H1 (cell line): ENCODE results near the gene CRTC2. TPM values are rescaled to one million over a fixed set of nuclear protein-coding genes. Genes with fewer than 3 reads are reported as not detected.
A peak's percentile ranks its signal among the peaks of the same experiment; 100 is the strongest.

ENCODE experiments used
- JUND ChIP-seq: IDR thresholded peaks from 2 replicates; pipeline ENCODE4 v1.6.1; 2011; ENCODE audit warnings: mild to moderate bottlenecking, improper control_type of control experiment, low read length
- RAD21 ChIP-seq, 2 experiments: IDR thresholded peaks in 1 of 2; conservative IDR thresholded peaks in 1 of 2; 2 replicates each; pipeline ENCODE4 v1.6.1; 2011; ENCODE audit warnings: low read depth in 2 of 2, low read length in 2 of 2, improper control_type of control experiment in 1 of 2, inconsistent platforms in 1 of 2, mild to moderate bottlenecking in 1 of 2, moderate library complexity in 1 of 2
- SAP30 ChIP-seq: fragments of 300-600 bp; sonication (generic); IDR thresholded peaks from 2 replicates; pipeline ENCODE4 v1.7.1; 2012; ENCODE audit warnings: low read length, moderate library complexity, mild to moderate bottlenecking, inconsistent platforms; ENCODE audit not compliant: insufficient read depth, insufficient replicate concordance
- SIN3A ChIP-seq, 2 experiments: IDR thresholded peaks in 1 of 2; conservative IDR thresholded peaks in 1 of 2; 2 replicates each; pipeline ENCODE4 v1.6.1; 2011 to 2012; ENCODE audit warnings: low read length in 2 of 2, improper control_type of control experiment in 1 of 2, low read depth in 1 of 2, mild to moderate bottlenecking in 1 of 2
- SP1 ChIP-seq: IDR thresholded peaks from 2 replicates; pipeline ENCODE4 v1.6.1; 2011; ENCODE audit warnings: low read depth, low read length
- SP4 ChIP-seq: IDR thresholded peaks from 2 replicates; pipeline ENCODE4 v1.6.1; 2012; ENCODE audit warnings: low read length, inconsistent platforms
- TEAD4 ChIP-seq: IDR thresholded peaks from 2 replicates; pipeline ENCODE4 v1.6.1; 2012; ENCODE audit warnings: low read depth, low read length, inconsistent platforms, mixed read lengths
- polyA plus RNA-seq, 7 experiments: library from polyadenylated mRNA; depleted of rRNA in 3 of 7; stranded (reverse) in 5 of 7; unstranded in 2 of 7; fragments of >200 nt in 5 of 7; fragments of 200-250 nt in 2 of 7; gene quantifications; 1 replicate in 5 of 7; 2 replicates in 1 of 7; 4 replicates in 1 of 7; pipeline versions ENCODE4 v1.2.1 to v1.2.3, GENCODE V29; 2011 to 2013; ENCODE audit warnings: missing spikeins in 2 of 7, mixed read lengths in 2 of 7
- total RNA-seq: library from RNA; stranded (reverse); fragmentation: NEBNext Ultra II Directional; extraction: Animal tissue kit (Norgen Biotek cat#: 25700); gene quantifications from 2 replicates; pipeline ENCODE4 v1.2.1, GENCODE V29; 2021
- TF ChIP-seq, protein P1 (sequence below): fragments of 300-600 bp; sonication (generic); IDR thresholded peaks from 2 replicates; pipeline ENCODE4 v1.7.1; 2012; ENCODE audit warnings: low read length, moderate library complexity, mild to moderate bottlenecking, inconsistent platforms; ENCODE audit not compliant: insufficient replicate concordance

Gene CRTC2
- total and polyA plus RNA-seq, 2 of the 8 experiments (the other 6 are each of a cell fraction or from before 2014, with no cell fraction given) = 28.6 to 34.3 TPM

DNA sequence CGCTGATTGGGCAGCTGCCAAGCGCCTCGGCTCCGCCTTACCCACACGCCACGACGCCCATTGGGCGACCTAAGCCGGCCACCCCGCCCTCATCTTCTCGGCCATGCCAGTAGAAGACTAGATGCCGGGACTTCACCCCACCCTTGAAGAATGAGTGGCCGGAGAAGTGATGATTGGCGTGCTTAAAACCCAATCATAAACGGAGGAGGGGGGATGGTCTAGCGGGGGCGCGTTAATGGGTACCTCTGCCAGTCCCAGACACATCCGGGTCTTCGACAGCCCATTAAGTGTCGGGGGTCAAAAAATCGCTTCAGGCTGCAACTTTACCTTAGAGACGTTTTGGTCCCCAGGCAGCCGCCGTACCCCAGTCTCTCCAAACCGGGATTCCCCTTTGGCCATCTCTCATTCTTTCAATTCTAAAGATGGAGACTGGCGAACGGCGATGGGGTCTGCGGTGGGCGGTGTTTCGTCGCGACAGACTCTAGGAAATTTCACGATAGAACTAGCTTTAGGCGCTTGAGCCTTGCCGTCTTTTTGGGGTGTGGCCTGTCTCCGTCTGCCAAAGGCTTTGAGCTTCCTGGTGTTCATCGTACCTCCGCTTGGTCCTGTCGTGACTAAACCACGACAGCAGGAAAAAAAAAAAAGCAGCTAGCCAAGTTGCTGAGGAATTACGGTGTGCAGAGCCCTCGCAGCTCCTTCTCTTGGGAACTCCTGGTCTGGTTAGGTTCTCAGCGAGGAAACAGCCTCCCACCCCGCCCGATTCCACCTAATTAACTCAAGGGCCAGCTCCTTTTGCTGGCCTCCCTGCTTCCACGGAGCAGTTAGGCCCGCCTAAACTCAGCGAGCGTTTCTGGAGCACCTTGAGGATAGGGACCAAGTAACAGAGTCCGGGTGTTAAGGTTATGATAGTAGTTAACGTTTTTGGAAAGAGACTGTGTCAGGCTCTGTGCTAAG is 35.2 kb downstream of the CRTC2 start, which contains the start of gene GATAD2B (continued):
- TF ChIP-seq SAP30 = no peak
- TF ChIP-seq SP1 = peak; percentile 99
- no peak for TF ChIP-seq JUND
- peak in 1 of 2 experiments; percentile 9; a peak in 1 of 4 replicates for TF ChIP-seq RAD21 (IDR thresholded peaks at IDR 0.05 in 1 of 2, conservative IDR thresholded peaks at IDR 0.05 in 1 of 2; ENCODE audit: low read depth in 2 of 2, low read length in 2 of 2)
- no peak; a peak in 2 of 4 replicates for TF ChIP-seq SIN3A (conservative IDR thresholded peaks at IDR 0.05 in 1 of 2, IDR thresholded peaks at IDR 0.05 in 1 of 2; ENCODE audit: low read depth in 1 of 2, low read length in 2 of 2)
- TF ChIP-seq, protein P1, sequence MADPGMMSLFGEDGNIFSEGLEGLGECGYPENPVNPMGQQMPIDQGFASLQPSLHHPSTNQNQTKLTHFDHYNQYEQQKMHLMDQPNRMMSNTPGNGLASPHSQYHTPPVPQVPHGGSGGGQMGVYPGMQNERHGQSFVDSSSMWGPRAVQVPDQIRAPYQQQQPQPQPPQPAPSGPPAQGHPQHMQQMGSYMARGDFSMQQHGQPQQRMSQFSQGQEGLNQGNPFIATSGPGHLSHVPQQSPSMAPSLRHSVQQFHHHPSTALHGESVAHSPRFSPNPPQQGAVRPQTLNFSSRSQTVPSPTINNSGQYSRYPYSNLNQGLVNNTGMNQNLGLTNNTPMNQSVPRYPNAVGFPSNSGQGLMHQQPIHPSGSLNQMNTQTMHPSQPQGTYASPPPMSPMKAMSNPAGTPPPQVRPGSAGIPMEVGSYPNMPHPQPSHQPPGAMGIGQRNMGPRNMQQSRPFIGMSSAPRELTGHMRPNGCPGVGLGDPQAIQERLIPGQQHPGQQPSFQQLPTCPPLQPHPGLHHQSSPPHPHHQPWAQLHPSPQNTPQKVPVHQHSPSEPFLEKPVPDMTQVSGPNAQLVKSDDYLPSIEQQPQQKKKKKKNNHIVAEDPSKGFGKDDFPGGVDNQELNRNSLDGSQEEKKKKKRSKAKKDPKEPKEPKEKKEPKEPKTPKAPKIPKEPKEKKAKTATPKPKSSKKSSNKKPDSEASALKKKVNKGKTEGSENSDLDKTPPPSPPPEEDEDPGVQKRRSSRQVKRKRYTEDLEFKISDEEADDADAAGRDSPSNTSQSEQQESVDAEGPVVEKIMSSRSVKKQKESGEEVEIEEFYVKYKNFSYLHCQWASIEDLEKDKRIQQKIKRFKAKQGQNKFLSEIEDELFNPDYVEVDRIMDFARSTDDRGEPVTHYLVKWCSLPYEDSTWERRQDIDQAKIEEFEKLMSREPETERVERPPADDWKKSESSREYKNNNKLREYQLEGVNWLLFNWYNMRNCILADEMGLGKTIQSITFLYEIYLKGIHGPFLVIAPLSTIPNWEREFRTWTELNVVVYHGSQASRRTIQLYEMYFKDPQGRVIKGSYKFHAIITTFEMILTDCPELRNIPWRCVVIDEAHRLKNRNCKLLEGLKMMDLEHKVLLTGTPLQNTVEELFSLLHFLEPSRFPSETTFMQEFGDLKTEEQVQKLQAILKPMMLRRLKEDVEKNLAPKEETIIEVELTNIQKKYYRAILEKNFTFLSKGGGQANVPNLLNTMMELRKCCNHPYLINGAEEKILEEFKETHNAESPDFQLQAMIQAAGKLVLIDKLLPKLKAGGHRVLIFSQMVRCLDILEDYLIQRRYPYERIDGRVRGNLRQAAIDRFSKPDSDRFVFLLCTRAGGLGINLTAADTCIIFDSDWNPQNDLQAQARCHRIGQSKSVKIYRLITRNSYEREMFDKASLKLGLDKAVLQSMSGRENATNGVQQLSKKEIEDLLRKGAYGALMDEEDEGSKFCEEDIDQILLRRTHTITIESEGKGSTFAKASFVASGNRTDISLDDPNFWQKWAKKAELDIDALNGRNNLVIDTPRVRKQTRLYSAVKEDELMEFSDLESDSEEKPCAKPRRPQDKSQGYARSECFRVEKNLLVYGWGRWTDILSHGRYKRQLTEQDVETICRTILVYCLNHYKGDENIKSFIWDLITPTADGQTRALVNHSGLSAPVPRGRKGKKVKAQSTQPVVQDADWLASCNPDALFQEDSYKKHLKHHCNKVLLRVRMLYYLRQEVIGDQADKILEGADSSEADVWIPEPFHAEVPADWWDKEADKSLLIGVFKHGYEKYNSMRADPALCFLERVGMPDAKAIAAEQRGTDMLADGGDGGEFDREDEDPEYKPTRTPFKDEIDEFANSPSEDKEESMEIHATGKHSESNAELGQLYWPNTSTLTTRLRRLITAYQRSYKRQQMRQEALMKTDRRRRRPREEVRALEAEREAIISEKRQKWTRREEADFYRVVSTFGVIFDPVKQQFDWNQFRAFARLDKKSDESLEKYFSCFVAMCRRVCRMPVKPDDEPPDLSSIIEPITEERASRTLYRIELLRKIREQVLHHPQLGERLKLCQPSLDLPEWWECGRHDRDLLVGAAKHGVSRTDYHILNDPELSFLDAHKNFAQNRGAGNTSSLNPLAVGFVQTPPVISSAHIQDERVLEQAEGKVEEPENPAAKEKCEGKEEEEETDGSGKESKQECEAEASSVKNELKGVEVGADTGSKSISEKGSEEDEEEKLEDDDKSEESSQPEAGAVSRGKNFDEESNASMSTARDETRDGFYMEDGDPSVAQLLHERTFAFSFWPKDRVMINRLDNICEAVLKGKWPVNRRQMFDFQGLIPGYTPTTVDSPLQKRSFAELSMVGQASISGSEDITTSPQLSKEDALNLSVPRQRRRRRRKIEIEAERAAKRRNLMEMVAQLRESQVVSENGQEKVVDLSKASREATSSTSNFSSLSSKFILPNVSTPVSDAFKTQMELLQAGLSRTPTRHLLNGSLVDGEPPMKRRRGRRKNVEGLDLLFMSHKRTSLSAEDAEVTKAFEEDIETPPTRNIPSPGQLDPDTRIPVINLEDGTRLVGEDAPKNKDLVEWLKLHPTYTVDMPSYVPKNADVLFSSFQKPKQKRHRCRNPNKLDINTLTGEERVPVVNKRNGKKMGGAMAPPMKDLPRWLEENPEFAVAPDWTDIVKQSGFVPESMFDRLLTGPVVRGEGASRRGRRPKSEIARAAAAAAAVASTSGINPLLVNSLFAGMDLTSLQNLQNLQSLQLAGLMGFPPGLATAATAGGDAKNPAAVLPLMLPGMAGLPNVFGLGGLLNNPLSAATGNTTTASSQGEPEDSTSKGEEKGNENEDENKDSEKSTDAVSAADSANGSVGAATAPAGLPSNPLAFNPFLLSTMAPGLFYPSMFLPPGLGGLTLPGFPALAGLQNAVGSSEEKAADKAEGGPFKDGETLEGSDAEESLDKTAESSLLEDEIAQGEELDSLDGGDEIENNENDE = no peak
- 0 out of 2 replicates have a peak, but pooled peaks have one; percentile 9 for TF ChIP-seq TEAD4
- peak; percentile 77; the same call in 1 of the 2 replicates for TF ChIP-seq SP4
